K562 (cell line): ENCODE measurements around the gene SLAMF9. TPM values are rescaled to one million over a fixed set of nuclear protein-coding genes. Genes with fewer than 3 reads are reported as not detected.

Experiments used
- ATAC-seq: fragments of 200-7000 bp; cut with Tn5 transposase; 3 replicates; pipeline ENCODE4 v1.9.1; 2020; ENCODE audit warnings: moderate library complexity
- BruUV-seq: library from RNA; stranded (reverse); fragments of 400-500 nt; replicated peaks from 2 replicates; lab custom pipeline; 2021; lab: Mats Ljungman, UMichigan
- CTCF ChIA-PET: fragments of 300-600 bp; formaldehyde crosslinking; extraction: SDS; loops from one replicate; lab custom pipeline; 2021; ENCODE audit warnings: low intra/inter-chr PET ratio; lab: Yijun Ruan, JAX
- POLR2A ChIA-PET: fragments of 300-600, 350-650 bp; sonication (Branson Sonifier 250); formaldehyde crosslinking; extraction: SDS; loops from one replicate; lab custom pipeline; 2021; ENCODE audit warnings: antibody characterized with exemption, inconsistent platforms; lab: Yijun Ruan, JAX
- DNase-seq, 4 experiments: peaks; one replicate each; pipeline versions ENCODE4 v3.0.0 to v3.0.0-alpha.2; 2011 to 2018; ENCODE audit warnings: low spot score in 3 of 4, mixed read lengths in 3 of 4; ENCODE audit errors: extremely low read depth in 1 of 4
- FAIRE-seq: peaks from 2 replicates; lab custom pipeline; 2011; peaks lifted over from hg19 to GRCh38; lab: Jason Lieb, UNC
- H2AFZ ChIP-seq: 2 replicates; pipeline ENCODE4 v1.6.0; 2011; ENCODE audit warnings: low read depth, low read length, control low read depth, inconsistent platforms
- H3K27ac ChIP-seq: fragments of 200-600 bp; 3 replicates; pipeline ENCODE4 v1.8.0; 2011; ENCODE audit warnings: low read depth, mild to moderate bottlenecking, control low read depth, inconsistent platforms, low read length, moderate library complexity, mixed read lengths; ENCODE audit errors: extremely low read depth
- H3K27me3 ChIP-seq, 2 experiments: fragments of 300-600 bp in 1 of 2; 2 replicates in 1 of 2; 3 replicates in 1 of 2; pipeline versions ENCODE4 v1.6.0 to v1.8.0; 2011; ENCODE audit warnings: inconsistent platforms in 2 of 2, low read length in 2 of 2, mild to moderate bottlenecking in 1 of 2, mixed read lengths in 1 of 2, moderate library complexity in 1 of 2; ENCODE audit not compliant: control insufficient read depth in 2 of 2, insufficient read depth in 2 of 2
- H3K36me3 ChIP-seq: fragments of 300-600 bp; 3 replicates; pipeline ENCODE4 v1.8.0; 2011; ENCODE audit warnings: mild to moderate bottlenecking, low read length, inconsistent platforms; ENCODE audit not compliant: control insufficient read depth, insufficient read depth
- H3K4me1 ChIP-seq, 2 experiments: fragments of 200-600 bp in 1 of 2; replicated peaks in 1 of 2; 2 replicates in 1 of 2; 3 replicates in 1 of 2; pipeline versions ENCODE4 v1.5.1 to v1.8.0; 2011; ENCODE audit warnings: inconsistent platforms in 2 of 2, low read length in 2 of 2, mild to moderate bottlenecking in 1 of 2, mixed read lengths in 1 of 2, moderate library complexity in 1 of 2; ENCODE audit not compliant: control insufficient read depth in 2 of 2, insufficient read depth in 2 of 2
- H3K4me2 ChIP-seq: 2 replicates; pipeline ENCODE4 v1.6.1; 2011; ENCODE audit warnings: low read length, control low read depth, inconsistent platforms, mixed read lengths; ENCODE audit not compliant: insufficient read depth
- H3K4me3 ChIP-seq: fragments of 200-600 bp; sonication (generic), shearing (Covaris generic); 2 replicates; pipeline ENCODE4 v1.5.1; 2016; ENCODE audit warnings: control low read depth, inconsistent platforms
- H3K79me2 ChIP-seq: fragments of 200-600 bp; 3 replicates; pipeline ENCODE4 v1.8.0; 2011; ENCODE audit warnings: low read length, inconsistent platforms; ENCODE audit not compliant: control insufficient read depth, insufficient read depth
- H3K9ac ChIP-seq, 2 experiments: 2 replicates each; pipeline versions ENCODE4 v1.6.0 to v1.6.1; 2011; ENCODE audit warnings: low read depth in 2 of 2, low read length in 2 of 2, control low read depth in 1 of 2, inconsistent platforms in 1 of 2, mild to moderate bottlenecking in 1 of 2, mixed read lengths in 1 of 2; ENCODE audit not compliant: insufficient read depth in 1 of 2
- H3K9me1 ChIP-seq: one replicate; pipeline ENCODE4 v1.6.0; 2011; ENCODE audit warnings: inconsistent platforms, mild to moderate bottlenecking, low read length, moderate library complexity; ENCODE audit not compliant: control insufficient read depth, insufficient read depth
- H3K9me3 ChIP-seq: replicated peaks from 2 replicates; pipeline ENCODE4 v1.5.1; 2011; ENCODE audit warnings: low read depth, low read length, inconsistent platforms; ENCODE audit not compliant: control insufficient read depth, insufficient read depth
- H4K20me1 ChIP-seq: replicated peaks from 2 replicates; pipeline ENCODE4 v1.6.1; 2011; ENCODE audit warnings: low read length, inconsistent platforms, mixed read lengths; ENCODE audit not compliant: control insufficient read depth, insufficient read depth
- ATF7 ChIP-seq: fragments of 450-650 bp; IDR thresholded peaks from 2 replicates; pipeline ENCODE4 v1.7.1; 2014; ENCODE audit warnings: mild to moderate bottlenecking, moderate library complexity
- PCBP1 ChIP-seq: fragments of 200-400 bp; formaldehyde crosslinking; IDR thresholded peaks from 2 replicates; pipeline ENCODE4 v1.6.1; 2018; ENCODE audit warnings: mild to moderate bottlenecking, low read depth, low read length; ENCODE audit not compliant: poor library complexity, severe bottlenecking
- RFX1 ChIP-seq: fragments of 450-650 bp; IDR thresholded peaks from 2 replicates; pipeline ENCODE4 v1.6.1; 2016; ENCODE audit warnings: mild to moderate bottlenecking, moderate library complexity
- SPI1 ChIP-seq: IDR thresholded peaks from 2 replicates; pipeline ENCODE4 v1.6.1; 2011; ENCODE audit warnings: low read depth, low read length, control low read depth, borderline replicate concordance
- TARDBP ChIP-seq: fragments of 450-650 bp; IDR thresholded peaks from 2 replicates; pipeline ENCODE4 v1.6.1; 2016
- WGBS: fragments of 100-300 bp; shearing (Covaris generic); methylation state at CpG from one replicate; pipeline ENCODE4 v1.1.6; 2016; ENCODE audit warnings: low coverage, mixed read lengths; ENCODE audit not compliant: insufficient coverage; ENCODE audit errors: missing lambda C conversion rate; 5-methylcytosine and 5-hydroxymethylcytosine counted together
- in situ Hi-C: fragments of 300-500 bp; cut with MboI; formaldehyde crosslinking; loops from 4 replicates; pipeline ENCODE4 v1.15.0; 2018; ENCODE audit warnings: inconsistent platforms, mixed read lengths
- intact Hi-C: fragments of 100-400 bp; cut with micrococcal nuclease; formaldehyde crosslinking; loops from 2 replicates; pipeline ENCODE4 v1.14.2; 2022
- polyA plus RNA-seq, 8 experiments: library from polyadenylated mRNA; depleted of rRNA in 4 of 8; stranded (reverse) in 5 of 8; unstranded in 3 of 8; fragments of >200 nt; fragmentation: Nextera tagmentation in 2 of 8; fragmentation: Illumina TruSeq in 1 of 8; extraction: Ambion mirVana in 2 of 8; extraction: Trizol in 1 of 8; gene quantifications; 2 replicates each; pipeline versions ENCODE4 v1.2.1 to v1.2.3, GENCODE V29; 2011 to 2014; ENCODE audit warnings: inconsistent platforms in 1 of 8, missing spikeins in 1 of 8
- total RNA-seq, 7 experiments: library from RNA; depleted of rRNA in 6 of 7; stranded (reverse); fragments of >200 nt in 6 of 7; fragmentation: Illumina TruSeq in 2 of 7; extraction: Trizol in 2 of 7; gene quantifications; 2 replicates each; pipeline versions ENCODE4 v1.2.1 to v1.2.3, GENCODE V29; 2011 to 2021; ENCODE audit warnings: low replicate concordance in 1 of 7

SLAMF9 gene
- total and polyA plus RNA-seq, 9 of the 15 experiments (the other 6 are each of a cell fraction or from before 2014, with no cell fraction given) = 0.13 to 0.21 TPM; not detected in 7

DNA sequence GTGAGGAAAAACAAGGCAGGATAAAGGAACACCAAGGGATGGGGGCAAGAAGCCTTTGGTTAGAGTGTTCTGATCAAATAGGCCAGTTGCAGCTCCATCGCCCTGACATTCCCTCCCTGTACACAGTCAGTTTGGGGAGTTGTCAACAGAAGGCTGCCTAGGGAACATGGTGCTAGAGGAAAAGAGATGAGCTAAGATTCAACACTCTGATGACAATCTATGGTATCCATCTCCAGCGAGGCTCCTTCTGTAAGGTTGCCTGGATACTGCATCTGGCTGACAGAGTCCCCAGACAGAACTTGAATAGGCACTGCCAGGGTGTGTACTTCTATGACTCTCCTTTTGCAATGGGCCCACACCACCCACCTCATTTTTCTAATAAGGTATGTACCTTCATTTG is 11.2 kb upstream of the SLAMF9 start:
- no TSS peak for BruUV-seq
- FAIRE-seq (no peak), DNase-seq (no peak), ATAC-seq (no peak; the same call in 2 of the 3 replicates)
- Histone ChIP-seq H4K20me1 (no peaks in the 10 kb centered on the region), H3K9ac (no peak overlapping the region), H3K4me3 (no peak overlapping the region), H3K4me2 (no peak overlapping the region), H3K9me1 (no peaks in the 10 kb centered on the region), H3K9me3 (no peaks in the 10 kb centered on the region), H3K4me1 (peaks cover 8 to 10% of the 10 kb centered on the region in 2 experiments; a peak in 2 of 5 replicates), H2AFZ (no peak overlapping the region), H3K36me3 (no peaks in the 10 kb centered on the region), H3K27ac (no peak overlapping the region), H3K79me2 (no peaks in the 10 kb centered on the region), H3K27me3 (peaks cover 4 to 12% of the 10 kb centered on the region in 2 experiments; a peak in 2 of 5 replicates)
- ChIA-PET CTCF (no interaction called here), POLR2A (interaction anchor here (1.0 to 1.5 kb wide), 4 partner anchors 9 to 81 kb away, joined by 3 read pairs; no protein-coding TSS in a partner anchor)
- WGBS = 0% methylated on average over 2 of the region's 2 CpGs
- intact Hi-C loops (no loop called here), in situ Hi-C loops (no loop called here)
- TF ChIP-seq TARDBP = no peak
- no peak for TF ChIP-seq ATF7
- TF ChIP-seq RFX1 = 0 out of 2 replicates have a peak, but pooled peaks have one; percentile 12

DNA sequence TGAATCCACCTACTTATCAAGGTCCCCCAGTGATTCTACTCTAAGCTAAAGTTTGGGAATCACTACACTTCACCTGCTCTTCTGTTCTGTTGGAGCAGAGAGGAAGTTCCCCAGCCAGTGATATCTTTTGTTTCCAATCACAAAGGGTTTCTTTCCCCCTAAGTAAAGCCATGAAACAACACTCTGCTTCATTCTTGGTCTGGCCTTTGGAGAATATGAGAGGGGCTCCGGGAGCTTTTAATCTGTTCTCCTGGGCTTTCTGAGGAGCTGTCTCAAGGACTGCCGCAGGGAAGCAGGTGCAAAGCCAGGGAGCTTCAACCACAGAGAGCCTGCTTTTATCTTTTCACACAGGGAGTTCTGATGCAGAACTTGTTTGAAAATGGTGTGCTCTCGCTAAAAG is 10.1 kb upstream of the SLAMF9 start:
- FAIRE-seq = no peak
- BruUV-seq = no TSS peak

More for the DNA sequence above, 10.1 kb upstream of the SLAMF9 start:
- ATAC-seq = no peak
- no peaks in the 10 kb centered on the region for H3K79me2 ChIP-seq
- no peak for TF ChIP-seq PCBP1
- TF ChIP-seq SPI1 = peak; percentile 41; the same call in 1 of the 2 replicates
- H3K36me3 ChIP-seq = no peaks in the 10 kb centered on the region
- intact Hi-C loops = no loop called here
- H3K9me1 ChIP-seq = no peaks in the 10 kb centered on the region
- ChIA-PET CTCF (no interaction called here), POLR2A (interaction anchor here (0.8 to 1.1 kb wide), 3 partner anchors 9 to 82 kb away, joined by 3 to 4 read pairs (median 4); no protein-coding TSS in a partner anchor)
- H3K4me2 ChIP-seq = no peak overlapping the region
- no peak for DNase-seq
- no peaks in the 10 kb centered on the region for H3K9me3 ChIP-seq
- H2AFZ ChIP-seq = no peak overlapping the region
- H4K20me1 ChIP-seq = no peaks in the 10 kb centered on the region
- peaks cover 2 to 5% of the 10 kb centered on the region in 2 experiments; a peak in 2 of 5 replicates for H3K27me3 ChIP-seq
- H3K4me1 ChIP-seq = peaks cover 13 to 14% of the 10 kb centered on the region in 2 experiments; a peak in 2 of 5 replicates
- H3K27ac ChIP-seq = no peak overlapping the region
- in situ Hi-C loops = no loop called here
- H3K9ac ChIP-seq = no peak overlapping the region
- WGBS = 4% methylated on average over 3 of the region's 3 CpGs
- H3K4me3 ChIP-seq = no peak overlapping the region
